HepG2 (cell line): ENCODE results near the gene REEP2. TPM values are rescaled to one million over a fixed set of nuclear protein-coding genes. Genes with fewer than 3 reads are reported as not detected.

Experiments used
- EP300 ChIP-seq, 3 experiments: sonication (generic) in 1 of 3; formaldehyde crosslinking in 1 of 3; IDR thresholded peaks; 2 replicates each; pipeline versions ENCODE4 v1.5.1 to v1.6.1; 2011 to 2020; ENCODE audit warnings: low read depth in 2 of 3, low read length in 2 of 3, borderline replicate concordance in 1 of 3, improper control_type of control experiment in 1 of 3, mild to moderate bottlenecking in 1 of 3, missing genetic modification reagents in 1 of 3, moderate library complexity in 1 of 3
- KMT2A ChIP-seq: sonication (generic); formaldehyde crosslinking; IDR thresholded peaks from 2 replicates; pipeline ENCODE4 v1.4.0; 2020; ENCODE audit warnings: missing genetic modification reagents
- LCORL ChIP-seq, 2 experiments: fragments of 450-650 bp in 1 of 2; sonication (generic) in 1 of 2; formaldehyde crosslinking in 1 of 2; IDR thresholded peaks; 2 replicates each; pipeline versions ENCODE4 v1.5.0 to v1.6.1; 2017 to 2020; ENCODE audit warnings: antibody characterized with exemption in 1 of 2, missing genetic modification reagents in 1 of 2
- MXD4 ChIP-seq: IDR thresholded peaks from 2 replicates; pipeline ENCODE4 v1.6.1; 2016; ENCODE audit warnings: mild to moderate bottlenecking, missing biosample characterization, missing genetic modification reagents
- MYNN ChIP-seq: sonication (generic); formaldehyde crosslinking; IDR thresholded peaks from 2 replicates; pipeline ENCODE4 v1.4.0; 2020; ENCODE audit warnings: mild to moderate bottlenecking, low read depth, missing genetic modification reagents
- NKX3-1 ChIP-seq: sonication (generic); formaldehyde crosslinking; IDR thresholded peaks from 2 replicates; pipeline ENCODE4 v1.5.0; 2020; ENCODE audit warnings: missing genetic modification reagents
- PHF21A ChIP-seq: sonication (generic); formaldehyde crosslinking; IDR thresholded peaks from 2 replicates; pipeline ENCODE4 v1.5.0; 2020; ENCODE audit warnings: mild to moderate bottlenecking, missing genetic modification reagents
- RARA ChIP-seq: IDR thresholded peaks from 2 replicates; pipeline ENCODE4 v1.6.1; 2016; ENCODE audit warnings: missing genetic modification reagents, missing compliant biosample characterization
- SALL1 ChIP-seq: sonication (generic); formaldehyde crosslinking; IDR thresholded peaks from 2 replicates; pipeline ENCODE4 v1.8.0; 2022; ENCODE audit warnings: mild to moderate bottlenecking, missing genetic modification reagents
- SRSF4 ChIP-seq: fragments of 200-400 bp; formaldehyde crosslinking; IDR thresholded peaks from one replicate; pipeline ENCODE4 v1.6.1; 2018; ENCODE audit warnings: mild to moderate bottlenecking, low read depth, low read length, moderate library complexity; ENCODE audit not compliant: poor library complexity, severe bottlenecking
- SRY ChIP-seq: sonication (generic); formaldehyde crosslinking; IDR thresholded peaks from 2 replicates; pipeline ENCODE4 v1.8.0; 2022; ENCODE audit warnings: mild to moderate bottlenecking, missing genetic modification reagents
- TCF12 ChIP-seq, 2 experiments: fragments of 450-650 bp in 1 of 2; sonication (generic) in 1 of 2; formaldehyde crosslinking in 1 of 2; IDR thresholded peaks; 2 replicates each; pipeline versions ENCODE4 v1.6.1 to v1.8.0; 2017 to 2022; ENCODE audit warnings: antibody characterized with exemption in 1 of 2, mild to moderate bottlenecking in 1 of 2, missing genetic modification reagents in 1 of 2, moderate library complexity in 1 of 2
- ZFX ChIP-seq: sonication (generic); formaldehyde crosslinking; IDR thresholded peaks from 2 replicates; pipeline ENCODE4 v1.4.0; 2020; ENCODE audit warnings: mild to moderate bottlenecking, low read depth, missing genetic modification reagents, moderate library complexity
- ZMYM3 ChIP-seq: sonication (generic); formaldehyde crosslinking; IDR thresholded peaks from 2 replicates; pipeline ENCODE4 v1.5.1; 2020; ENCODE audit warnings: mild to moderate bottlenecking, missing genetic modification reagents
- ZNF263 ChIP-seq: sonication (generic); formaldehyde crosslinking; IDR thresholded peaks from 2 replicates; pipeline ENCODE4 v1.4.0; 2020; ENCODE audit warnings: missing genetic modification reagents
- ZNF451 ChIP-seq: sonication (generic); formaldehyde crosslinking; IDR thresholded peaks from 2 replicates; pipeline ENCODE4 v1.5.0; 2020; ENCODE audit warnings: mild to moderate bottlenecking, missing genetic modification reagents
- ZNF556 ChIP-seq: sonication (generic); formaldehyde crosslinking; IDR thresholded peaks from 2 replicates; pipeline ENCODE4 v1.4.0; 2020; ENCODE audit warnings: mild to moderate bottlenecking, missing genetic modification reagents, borderline replicate concordance
- ZNF598 ChIP-seq: sonication (generic); formaldehyde crosslinking; IDR thresholded peaks from 2 replicates; pipeline ENCODE4 v1.5.1; 2020; ENCODE audit warnings: mild to moderate bottlenecking, missing genetic modification reagents, borderline replicate concordance
- polyA plus RNA-seq, 8 experiments: library from polyadenylated mRNA; depleted of rRNA in 3 of 8; stranded (reverse) in 7 of 8; unstranded in 1 of 8; fragments of >200 nt; fragmentation: Illumina TruSeq in 4 of 8; extraction: Trizol in 4 of 8; gene quantifications; 2 replicates each; pipeline versions ENCODE4 v1.2.1 to v1.2.3, GENCODE V29; 2011 to 2016; ENCODE audit warnings: low read depth in 4 of 8, missing spikeins in 1 of 8, mixed read lengths in 1 of 8; ENCODE audit not compliant: insufficient read depth in 1 of 8
- total RNA-seq, 5 experiments: library from RNA; depleted of rRNA; stranded (reverse); fragments of >200 nt; fragmentation: Illumina TruSeq; extraction: Trizol; gene quantifications; 2 replicates each; pipeline ENCODE4 v1.2.3, GENCODE V29; 2016; ENCODE audit warnings: low read depth in 1 of 5
- TF ChIP-seq, protein P1 (sequence below): sonication (generic); formaldehyde crosslinking; conservative IDR thresholded peaks from 2 replicates; pipeline ENCODE4 v1.4.0; 2020; ENCODE audit warnings: missing genetic modification reagents
- TF ChIP-seq, protein P2 (sequence below): sonication (generic); formaldehyde crosslinking; IDR thresholded peaks from 2 replicates; pipeline ENCODE4 v1.5.0; 2020; ENCODE audit warnings: mild to moderate bottlenecking, missing genetic modification reagents, moderate library complexity

The REEP2 gene
- total and polyA plus RNA-seq, 2 of the 13 experiments (the other 11 are each of a cell fraction or from before 2014, with no cell fraction given), result 5.3 to 7.8 TPM

DNA sequence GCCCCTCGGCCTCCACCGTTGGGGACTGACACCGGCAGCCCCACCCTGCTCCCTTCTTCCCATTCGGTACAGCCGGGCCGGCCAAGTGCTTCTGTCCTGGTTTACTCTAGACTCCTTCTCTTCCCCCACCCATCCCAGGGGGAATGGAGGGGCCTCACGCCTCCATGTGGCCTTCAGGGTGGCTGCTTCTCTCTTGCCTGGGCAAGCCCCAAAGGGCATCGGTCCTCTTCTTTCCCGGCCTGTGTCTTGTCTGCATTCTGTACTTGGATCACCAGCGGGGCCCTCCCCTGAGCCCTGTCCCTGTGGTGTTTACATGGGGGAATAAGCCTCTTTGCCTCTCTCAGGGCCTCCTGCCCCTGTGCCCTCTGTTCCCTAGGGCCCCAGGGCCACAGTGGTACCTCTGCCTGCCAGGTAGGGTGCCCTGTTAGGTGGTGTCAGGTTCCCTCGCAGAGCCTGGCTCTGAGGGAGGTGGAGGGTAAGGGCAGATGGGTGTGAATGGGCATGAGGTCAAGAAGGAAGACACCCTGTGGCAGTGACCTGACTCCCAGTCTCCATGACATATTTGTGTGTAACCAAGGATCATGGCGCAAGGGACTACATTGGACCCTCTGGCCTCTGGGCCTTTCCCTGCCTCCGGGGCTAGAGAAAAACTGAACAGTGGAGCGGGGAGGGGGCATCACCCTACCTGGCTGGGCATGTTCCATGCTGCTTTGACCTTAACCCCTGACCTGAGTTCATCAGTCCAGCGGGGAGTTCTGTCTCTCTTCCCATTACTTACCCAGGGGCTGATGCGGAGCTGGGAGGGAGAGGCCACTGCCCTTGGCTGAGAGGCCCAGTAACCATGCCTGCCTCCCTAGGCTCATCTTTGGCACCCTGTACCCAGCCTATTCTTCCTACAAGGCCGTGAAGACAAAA, 1.6 kb downstream of the REEP2 start (continued):
- no peak for TF ChIP-seq TCF12 (IDR thresholded peaks at IDR 0.05)
- no peak for TF ChIP-seq TCF12 (CRISPR knock-in tag; IDR thresholded peaks at IDR 0.05)
- TF ChIP-seq ZNF598 (CRISPR knock-in tag), result peak; percentile 78; the same call in 1 of the 2 replicates
- no peak for TF ChIP-seq EP300 (IDR thresholded peaks at IDR 0.05; ENCODE audit: low read depth in 2 of 2, low read length in 2 of 2)
- no peak for TF ChIP-seq EP300 (CRISPR knock-in tag; IDR thresholded peaks at IDR 0.05; ENCODE audit: borderline replicate concordance)
- no peak for TF ChIP-seq MYNN (CRISPR knock-in tag)
- TF ChIP-seq, protein P1, sequence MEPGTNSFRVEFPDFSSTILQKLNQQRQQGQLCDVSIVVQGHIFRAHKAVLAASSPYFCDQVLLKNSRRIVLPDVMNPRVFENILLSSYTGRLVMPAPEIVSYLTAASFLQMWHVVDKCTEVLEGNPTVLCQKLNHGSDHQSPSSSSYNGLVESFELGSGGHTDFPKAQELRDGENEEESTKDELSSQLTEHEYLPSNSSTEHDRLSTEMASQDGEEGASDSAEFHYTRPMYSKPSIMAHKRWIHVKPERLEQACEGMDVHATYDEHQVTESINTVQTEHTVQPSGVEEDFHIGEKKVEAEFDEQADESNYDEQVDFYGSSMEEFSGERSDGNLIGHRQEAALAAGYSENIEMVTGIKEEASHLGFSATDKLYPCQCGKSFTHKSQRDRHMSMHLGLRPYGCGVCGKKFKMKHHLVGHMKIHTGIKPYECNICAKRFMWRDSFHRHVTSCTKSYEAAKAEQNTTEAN (CRISPR knock-in tag), result no peak
- no peak for TF ChIP-seq SRY (CRISPR knock-in tag)
- TF ChIP-seq LCORL (IDR thresholded peaks at IDR 0.05), result no peak
- TF ChIP-seq LCORL (CRISPR knock-in tag; IDR thresholded peaks at IDR 0.05), result peak; percentile 19; the same call in 1 of the 2 replicates
- TF ChIP-seq SRSF4, result no peak
- TF ChIP-seq, protein P2, sequence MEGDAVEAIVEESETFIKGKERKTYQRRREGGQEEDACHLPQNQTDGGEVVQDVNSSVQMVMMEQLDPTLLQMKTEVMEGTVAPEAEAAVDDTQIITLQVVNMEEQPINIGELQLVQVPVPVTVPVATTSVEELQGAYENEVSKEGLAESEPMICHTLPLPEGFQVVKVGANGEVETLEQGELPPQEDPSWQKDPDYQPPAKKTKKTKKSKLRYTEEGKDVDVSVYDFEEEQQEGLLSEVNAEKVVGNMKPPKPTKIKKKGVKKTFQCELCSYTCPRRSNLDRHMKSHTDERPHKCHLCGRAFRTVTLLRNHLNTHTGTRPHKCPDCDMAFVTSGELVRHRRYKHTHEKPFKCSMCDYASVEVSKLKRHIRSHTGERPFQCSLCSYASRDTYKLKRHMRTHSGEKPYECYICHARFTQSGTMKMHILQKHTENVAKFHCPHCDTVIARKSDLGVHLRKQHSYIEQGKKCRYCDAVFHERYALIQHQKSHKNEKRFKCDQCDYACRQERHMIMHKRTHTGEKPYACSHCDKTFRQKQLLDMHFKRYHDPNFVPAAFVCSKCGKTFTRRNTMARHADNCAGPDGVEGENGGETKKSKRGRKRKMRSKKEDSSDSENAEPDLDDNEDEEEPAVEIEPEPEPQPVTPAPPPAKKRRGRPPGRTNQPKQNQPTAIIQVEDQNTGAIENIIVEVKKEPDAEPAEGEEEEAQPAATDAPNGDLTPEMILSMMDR (CRISPR knock-in tag), result peak; percentile 27
- 0 out of 2 replicates have a peak, but pooled peaks have one; percentile 11 for TF ChIP-seq SALL1 (CRISPR knock-in tag)
- 0 out of 2 replicates have a peak, but pooled peaks have one; percentile 69 for TF ChIP-seq ZNF451 (CRISPR knock-in tag)
- TF ChIP-seq MXD4 (CRISPR knock-in tag), result 0 out of 2 replicates have a peak, but pooled peaks have one; percentile 9
- TF ChIP-seq ZMYM3, result 0 out of 2 replicates have a peak, but pooled peaks have one; percentile 6
- TF ChIP-seq ZFX (CRISPR knock-in tag), result no peak
- no peak for TF ChIP-seq KMT2A (CRISPR knock-in tag)
- 0 out of 2 replicates have a peak, but pooled peaks have one; percentile 8 for TF ChIP-seq ZNF556 (CRISPR knock-in tag)
- 0 out of 2 replicates have a peak, but pooled peaks have one; percentile 6 for TF ChIP-seq RARA (CRISPR knock-in tag)
- TF ChIP-seq NKX3-1 (CRISPR knock-in tag), result no peak
- peak; percentile 5; the same call in 1 of the 2 replicates for TF ChIP-seq PHF21A (CRISPR knock-in tag)
- no peak for TF ChIP-seq ZNF263
